ENCODE results near the gene S100A8. TPM values are rescaled to one million over a fixed set of nuclear protein-coding genes. Genes with fewer than 3 reads are reported as not detected.

The S100A8 gene
- polyA plus RNA-seq, 3 donors: 4,193 to 30,135 (median 27,689) TPM

DNA sequence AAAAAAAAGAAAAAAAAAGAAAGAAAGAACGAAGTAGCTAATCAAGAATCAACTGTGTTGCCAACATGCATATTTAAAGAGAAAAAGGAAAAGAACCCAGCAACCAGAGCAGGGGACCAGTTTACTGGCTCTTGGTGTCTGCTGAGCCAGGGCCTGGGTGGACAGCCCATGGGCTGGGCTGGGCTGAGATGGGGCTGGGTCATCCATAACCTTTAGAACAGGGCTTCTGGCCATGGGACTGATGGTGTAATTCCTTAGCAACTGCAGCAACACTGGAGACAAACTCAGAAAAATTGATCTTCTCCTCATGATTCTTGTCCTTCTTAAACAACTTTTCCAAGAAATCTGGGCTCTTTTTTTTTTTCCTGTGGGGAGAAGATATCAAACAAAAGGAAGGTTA is 35.9 kb upstream of the S100A8 start:
- Histone ChIP-seq H2AFZ (ENCODE audit: insufficient read depth, low read depth, low read length, poor library complexity, severe bottlenecking) (no peak overlapping the region), H3K79me2 (ENCODE audit: insufficient read depth, low read length) (no peaks in the 10 kb centered on the region), H3K36me3 (replicated peaks in 1 of 2; ENCODE audit: control insufficient read depth in 1 of 2, insufficient read depth in 2 of 2, low read length in 2 of 2) (no peaks in the 10 kb centered on the region), H3K9ac (ENCODE audit: insufficient read depth, low read length, poor library complexity, severe bottlenecking) (no peak overlapping the region), H4K20me1 (ENCODE audit: insufficient read depth, low read length) (no peaks in the 10 kb centered on the region), H3K4me3 (replicated peaks in 1 of 3; ENCODE audit: low read depth in 2 of 3, low read length in 3 of 3) (no peak overlapping the region), H3K9me3 (replicated peaks in 1 of 2; ENCODE audit: control insufficient read depth in 1 of 2, insufficient read depth in 1 of 2, low read length in 2 of 2) (no peaks in the 10 kb centered on the region), H3K4me1 (ENCODE audit: control insufficient read depth in 1 of 2, insufficient read depth in 2 of 2, low read length in 2 of 2) (no peaks in the 10 kb centered on the region), H3K4me2 (replicated peaks; ENCODE audit: extremely low read depth, low read length, poor library complexity, severe bottlenecking) (no peak overlapping the region), H3K27me3 (ENCODE audit: control insufficient read depth in 2 of 2, insufficient read depth in 2 of 2, low read length in 2 of 2) (peaks cover 0 to 3% of the 10 kb centered on the region in 2 donors), H3K27ac (ENCODE audit: low read depth in 1 of 2, low read length in 2 of 2) (no peak overlapping the region)
- Mint-ChIP-seq H3K36me3 (no peaks in the 10 kb centered on the region), H3K27ac (no peak overlapping the region), H3K9me3 (peaks cover 0 to 1% (median 0%) of the 10 kb centered on the region in 7 donors), H3K27me3 (ENCODE audit: low read depth in 3 of 3) (peaks cover 15 to 24% (median 24%) of the 10 kb centered on the region in 3 donors), H3K4me1 (no peaks in the 10 kb centered on the region), H3K4me3 (no peak overlapping the region)
- 63% methylated on average over 1 of the region's 1 CpG for WGBS (ENCODE audit: insufficient coverage)
- intact Hi-C loops (cut with micrococcal nuclease): no loop called here
- TF ChIP-seq, protein P1, sequence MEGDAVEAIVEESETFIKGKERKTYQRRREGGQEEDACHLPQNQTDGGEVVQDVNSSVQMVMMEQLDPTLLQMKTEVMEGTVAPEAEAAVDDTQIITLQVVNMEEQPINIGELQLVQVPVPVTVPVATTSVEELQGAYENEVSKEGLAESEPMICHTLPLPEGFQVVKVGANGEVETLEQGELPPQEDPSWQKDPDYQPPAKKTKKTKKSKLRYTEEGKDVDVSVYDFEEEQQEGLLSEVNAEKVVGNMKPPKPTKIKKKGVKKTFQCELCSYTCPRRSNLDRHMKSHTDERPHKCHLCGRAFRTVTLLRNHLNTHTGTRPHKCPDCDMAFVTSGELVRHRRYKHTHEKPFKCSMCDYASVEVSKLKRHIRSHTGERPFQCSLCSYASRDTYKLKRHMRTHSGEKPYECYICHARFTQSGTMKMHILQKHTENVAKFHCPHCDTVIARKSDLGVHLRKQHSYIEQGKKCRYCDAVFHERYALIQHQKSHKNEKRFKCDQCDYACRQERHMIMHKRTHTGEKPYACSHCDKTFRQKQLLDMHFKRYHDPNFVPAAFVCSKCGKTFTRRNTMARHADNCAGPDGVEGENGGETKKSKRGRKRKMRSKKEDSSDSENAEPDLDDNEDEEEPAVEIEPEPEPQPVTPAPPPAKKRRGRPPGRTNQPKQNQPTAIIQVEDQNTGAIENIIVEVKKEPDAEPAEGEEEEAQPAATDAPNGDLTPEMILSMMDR (IDR thresholded peaks at IDR 0.05): no peak
- DNase-seq: no peak

GRCh38 chr1:153422450-153423068 is 31.7 kb upstream of the S100A8 start:
- H3K27ac Mint-ChIP-seq: no peak overlapping the region
- Histone ChIP-seq H3K4me3 (replicated peaks in 1 of 3; ENCODE audit: low read depth in 2 of 3, low read length in 3 of 3) (no peak overlapping the region), H2AFZ (ENCODE audit: insufficient read depth, low read depth, low read length, poor library complexity, severe bottlenecking) (no peak overlapping the region)

More at GRCh38 chr1:153422450-153423068, 31.7 kb upstream of the S100A8 start:
- Histone ChIP-seq H4K20me1 (ENCODE audit: insufficient read depth, low read length) (no peaks in the 10 kb centered on the region), H3K9ac (ENCODE audit: insufficient read depth, low read length, poor library complexity, severe bottlenecking) (no peak overlapping the region), H3K4me2 (replicated peaks; ENCODE audit: extremely low read depth, low read length, poor library complexity, severe bottlenecking) (no peak overlapping the region), H3K36me3 (replicated peaks in 1 of 2; ENCODE audit: control insufficient read depth in 1 of 2, insufficient read depth in 2 of 2, low read length in 2 of 2) (no peaks in the 10 kb centered on the region), H3K27me3 (ENCODE audit: control insufficient read depth in 2 of 2, insufficient read depth in 2 of 2, low read length in 2 of 2) (peaks cover 0 to 6% of the 10 kb centered on the region in 2 donors), H3K4me1 (ENCODE audit: control insufficient read depth in 1 of 2, insufficient read depth in 2 of 2, low read length in 2 of 2) (no peaks in the 10 kb centered on the region), H3K9me3 (replicated peaks in 1 of 2; ENCODE audit: control insufficient read depth in 1 of 2, insufficient read depth in 1 of 2, low read length in 2 of 2) (no peaks in the 10 kb centered on the region), H3K27ac (ENCODE audit: low read depth in 1 of 2, low read length in 2 of 2) (no peak overlapping the region), H3K79me2 (ENCODE audit: insufficient read depth, low read length) (no peaks in the 10 kb centered on the region)
- peaks cover 0 to 1% (median 0%) of the 10 kb centered on the region in 7 donors for H3K9me3 Mint-ChIP-seq
- intact Hi-C loops (cut with micrococcal nuclease): no loop called here
- no peak overlapping the region for H3K4me3 Mint-ChIP-seq
- DNase-seq: peak; percentile 53 to 65 (median 56)
- peaks cover 24 to 26% (median 25%) of the 10 kb centered on the region in 3 donors for H3K27me3 Mint-ChIP-seq (ENCODE audit: low read depth in 3 of 3)
- H3K4me1 Mint-ChIP-seq: no peaks in the 10 kb centered on the region
- 0% methylated on average over 3 of the region's 6 CpGs for WGBS (ENCODE audit: insufficient coverage)
- TF ChIP-seq, protein P1 (IDR thresholded peaks at IDR 0.05): no peak
- H3K36me3 Mint-ChIP-seq: no peaks in the 10 kb centered on the region

All from CD14-positive monocyte (primary cell).